Measurements from ENCODE around the gene ISM1.

Gene ISM1

DNA sequence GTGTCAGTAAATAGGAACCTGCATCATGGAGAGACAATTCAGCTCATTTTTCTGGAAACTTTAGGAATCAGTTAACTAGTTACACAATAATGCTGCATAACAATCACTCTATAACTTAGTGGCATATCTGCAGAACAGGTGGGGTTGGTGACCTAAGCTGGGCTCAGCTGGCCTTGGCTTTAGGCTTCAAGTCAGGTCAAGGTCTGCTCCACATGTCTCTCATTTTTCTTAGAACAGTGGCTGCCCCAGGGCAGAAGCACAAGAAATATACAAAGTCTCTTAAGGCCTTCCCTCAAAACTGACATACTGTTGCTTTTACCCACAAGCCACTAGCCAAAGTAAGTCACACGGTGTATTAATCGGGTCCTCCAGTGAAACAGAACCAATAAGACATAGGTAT, 14.1 kb upstream of the ISM1 start:
- CTCF ChIA-PET: no interaction called here
- POLR2A ChIA-PET (ENCODE audit: low non-redundant PET): no interaction called here

DNA sequence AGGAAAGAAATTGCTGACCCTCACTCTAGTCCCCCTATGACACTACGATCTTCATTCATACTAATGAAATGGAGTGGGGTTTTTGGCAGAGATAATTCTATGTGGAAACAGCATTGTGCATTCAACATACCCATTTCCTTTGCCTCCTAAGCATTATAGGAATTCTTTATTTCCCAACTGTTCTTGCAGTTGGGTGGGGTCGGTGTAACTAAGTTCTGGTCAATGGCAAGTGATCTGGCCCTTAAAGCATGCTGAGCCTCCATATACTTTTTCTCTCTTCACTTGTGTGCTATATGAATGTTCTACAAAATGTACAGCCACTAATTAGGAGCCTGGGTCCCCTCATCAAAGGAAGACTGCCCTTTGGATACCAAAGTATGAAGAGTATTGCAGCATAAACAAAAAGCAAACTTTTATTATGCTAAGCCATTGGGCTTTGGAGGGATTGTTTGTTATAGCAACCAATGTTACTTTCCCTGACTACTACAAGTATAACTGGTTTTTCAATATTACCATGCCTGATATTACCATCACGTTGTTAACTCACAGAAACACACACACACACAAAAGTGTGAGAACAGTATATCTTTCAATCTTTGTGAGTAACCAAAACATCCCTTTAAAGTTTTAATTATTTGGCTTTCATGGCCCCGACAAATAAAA, 9.0 kb upstream of the ISM1 start:
- ChIA-PET POLR2A (ENCODE audit: low non-redundant PET) (no interaction called here), CTCF (interaction anchor here (1.1 kb wide), 1 partner anchor 90 kb away, joined by 3 read pairs; no protein-coding TSS in a partner anchor)
- DNase-seq (ENCODE audit: low spot score): no peak
- H3K27ac ChIP-seq: no peak overlapping the region
- TF ChIP-seq, protein P1, sequence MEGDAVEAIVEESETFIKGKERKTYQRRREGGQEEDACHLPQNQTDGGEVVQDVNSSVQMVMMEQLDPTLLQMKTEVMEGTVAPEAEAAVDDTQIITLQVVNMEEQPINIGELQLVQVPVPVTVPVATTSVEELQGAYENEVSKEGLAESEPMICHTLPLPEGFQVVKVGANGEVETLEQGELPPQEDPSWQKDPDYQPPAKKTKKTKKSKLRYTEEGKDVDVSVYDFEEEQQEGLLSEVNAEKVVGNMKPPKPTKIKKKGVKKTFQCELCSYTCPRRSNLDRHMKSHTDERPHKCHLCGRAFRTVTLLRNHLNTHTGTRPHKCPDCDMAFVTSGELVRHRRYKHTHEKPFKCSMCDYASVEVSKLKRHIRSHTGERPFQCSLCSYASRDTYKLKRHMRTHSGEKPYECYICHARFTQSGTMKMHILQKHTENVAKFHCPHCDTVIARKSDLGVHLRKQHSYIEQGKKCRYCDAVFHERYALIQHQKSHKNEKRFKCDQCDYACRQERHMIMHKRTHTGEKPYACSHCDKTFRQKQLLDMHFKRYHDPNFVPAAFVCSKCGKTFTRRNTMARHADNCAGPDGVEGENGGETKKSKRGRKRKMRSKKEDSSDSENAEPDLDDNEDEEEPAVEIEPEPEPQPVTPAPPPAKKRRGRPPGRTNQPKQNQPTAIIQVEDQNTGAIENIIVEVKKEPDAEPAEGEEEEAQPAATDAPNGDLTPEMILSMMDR (conservative IDR thresholded peaks at IDR 0.05; ENCODE audit: low read depth): no peak

More for the DNA sequence above, 14.1 kb upstream of the ISM1 start:
- no peak for DNase-seq (ENCODE audit: low spot score)
- TF ChIP-seq, protein P1 (conservative IDR thresholded peaks at IDR 0.05; ENCODE audit: low read depth): no peak
- H3K27ac ChIP-seq: no peak overlapping the region

DNA sequence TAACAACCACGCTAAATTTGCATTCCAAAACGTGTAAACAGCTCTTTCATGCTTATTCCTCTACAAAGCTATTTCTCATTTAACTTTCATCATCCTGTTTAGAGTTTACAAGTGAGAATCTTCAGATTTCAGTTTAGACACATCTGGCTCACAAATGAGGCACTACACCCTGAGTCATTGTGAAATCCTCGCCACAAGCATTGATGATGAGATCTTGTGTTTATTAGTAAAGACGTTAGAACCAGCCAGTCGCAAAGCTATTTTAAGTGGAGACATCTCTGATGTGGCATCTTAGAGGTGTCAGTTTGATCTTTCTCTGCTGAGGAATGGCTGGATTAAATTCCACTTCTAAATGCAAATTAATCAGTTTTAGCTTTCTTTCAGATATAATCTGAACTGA, 8.3 kb upstream of the ISM1 start:
- POLR2A ChIA-PET (ENCODE audit: low non-redundant PET): no interaction called here
- CTCF ChIA-PET: interaction anchor here (0.6 to 1.1 kb wide), 2 partner anchors 89 to 1343 kb away, joined by 3 read pairs; no protein-coding TSS in a partner anchor
- H3K27ac ChIP-seq: no peak overlapping the region
- TF ChIP-seq, protein P1 (conservative IDR thresholded peaks at IDR 0.05; ENCODE audit: low read depth): no peak
- no peak for DNase-seq (ENCODE audit: low spot score)

DNA sequence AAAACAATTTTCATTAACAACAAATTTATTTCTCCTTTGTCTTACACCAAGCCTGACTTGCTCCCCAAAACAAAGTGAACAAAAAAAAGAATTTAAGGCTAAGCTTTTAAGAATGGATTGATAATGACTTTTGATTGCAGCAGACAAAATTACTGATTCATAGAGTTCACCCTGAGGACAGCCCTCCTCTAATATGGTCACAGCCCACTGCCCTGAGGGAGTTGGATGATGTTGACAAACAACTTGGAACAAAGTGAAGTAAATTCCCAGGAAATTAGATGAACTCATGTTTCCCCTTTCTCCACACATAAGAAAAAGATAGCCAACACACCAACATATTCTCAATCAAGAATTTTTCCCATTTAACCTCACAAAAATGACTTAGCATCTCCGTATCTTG, 7.7 kb upstream of the ISM1 start:
- DNase-seq (ENCODE audit: low spot score): no peak
- POLR2A ChIA-PET (ENCODE audit: low non-redundant PET): no interaction called here
- TF ChIP-seq, protein P1 (conservative IDR thresholded peaks at IDR 0.05; ENCODE audit: low read depth): no peak
- H3K27ac ChIP-seq: no peak overlapping the region
- CTCF ChIA-PET: interaction anchor here (1.1 kb wide), 1 partner anchor 89 kb away, joined by 3 read pairs; no protein-coding TSS in a partner anchor

DNA sequence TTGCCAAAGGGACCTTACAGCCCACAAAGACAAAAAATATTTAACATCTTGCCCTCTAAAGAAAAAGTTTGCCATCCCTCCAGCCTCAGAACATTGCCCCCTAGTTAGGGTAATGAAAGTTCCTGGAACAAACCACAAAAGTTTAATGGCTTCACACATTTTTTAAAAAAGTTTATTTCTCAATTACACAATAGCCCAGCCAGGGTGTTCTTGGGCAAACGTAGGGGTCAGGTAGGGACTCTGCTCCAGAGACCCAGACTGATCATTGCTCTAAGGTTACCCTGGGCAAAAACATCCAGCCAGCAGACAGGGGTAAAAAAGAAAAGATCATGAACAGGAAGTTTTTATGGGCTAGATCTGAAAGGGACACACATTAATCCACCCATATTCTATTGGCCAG, 4.5 kb upstream of the ISM1 start:
- POLR2A ChIA-PET (ENCODE audit: low non-redundant PET): no interaction called here
- TF ChIP-seq, protein P1 (conservative IDR thresholded peaks at IDR 0.05; ENCODE audit: low read depth): no peak
- CTCF ChIA-PET: no interaction called here
- DNase-seq (ENCODE audit: low spot score): no peak
- H3K27ac ChIP-seq: no peak overlapping the region

DNA sequence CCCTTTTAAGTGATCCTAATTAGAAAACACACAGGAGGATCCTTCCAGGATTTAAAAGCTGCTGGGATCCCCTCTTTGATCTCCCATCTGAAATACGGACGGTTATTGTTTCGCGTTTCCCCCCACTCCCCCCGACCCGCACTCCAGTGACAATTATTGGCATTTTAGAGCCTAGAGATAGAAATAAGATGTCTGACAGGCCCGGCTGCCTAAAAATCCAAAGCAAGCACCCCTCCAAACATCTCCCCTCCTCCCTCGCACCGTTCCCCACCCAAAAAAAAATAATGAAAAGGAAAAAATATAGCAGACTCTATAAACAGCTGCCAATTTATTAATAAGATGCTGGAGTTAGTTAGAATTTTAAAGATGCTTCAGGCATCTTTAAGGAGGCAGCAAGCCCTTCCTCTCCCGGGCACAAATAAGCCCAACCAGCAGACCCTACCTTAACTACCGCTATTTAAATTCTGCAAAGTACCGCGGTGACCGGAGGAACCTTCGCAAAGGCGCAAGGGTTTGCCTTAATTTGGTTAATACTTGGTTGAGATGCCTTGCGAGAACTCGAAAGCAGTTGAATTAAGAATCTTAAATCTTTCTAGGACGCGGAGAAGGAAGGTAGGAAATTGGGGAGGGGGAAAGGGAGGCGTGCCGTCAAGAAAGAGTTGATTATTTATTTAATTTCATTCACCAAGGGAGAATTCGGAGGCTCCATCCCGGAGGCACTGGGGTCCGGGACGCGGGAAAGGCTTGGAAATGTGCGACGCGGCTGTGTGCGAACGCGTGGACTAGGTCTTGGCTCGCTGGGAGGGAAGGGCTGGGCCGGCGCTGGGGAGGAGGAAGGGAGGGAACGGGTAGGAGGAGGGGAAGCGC, 1.5 kb upstream of the ISM1 start:
- no peak overlapping the region for H3K27ac ChIP-seq
- ChIA-PET POLR2A (ENCODE audit: low non-redundant PET) (no interaction called here), CTCF (interaction anchor here (0.6 kb wide), 1 partner anchor 41 kb away, joined by 4 read pairs; no protein-coding TSS in a partner anchor)
- TF ChIP-seq, protein P1 (conservative IDR thresholded peaks at IDR 0.05; ENCODE audit: low read depth): no peak
- no peak for DNase-seq (ENCODE audit: low spot score)
